ENCODE results near the gene CRB2.

- TF ChIP-seq POLR2A (IDR thresholded peaks at IDR 0.05) (no peak), CTCF (IDR thresholded peaks at IDR 0.05) (peak; percentile 85 to 95 (median 90))
Measured at GRCh38 chr9:123349691-123350480, 6.1 kb upstream of the CRB2 start.
